Fibroblast of peridontal ligament (primary cell): ENCODE results near the gene THAP5.

Source experiments
- DNase-seq: peaks from one replicate; pipeline ENCODE4 v3.0.0-alpha.2; 2010; ENCODE audit errors: extremely low read depth

THAP5 gene, protein sequence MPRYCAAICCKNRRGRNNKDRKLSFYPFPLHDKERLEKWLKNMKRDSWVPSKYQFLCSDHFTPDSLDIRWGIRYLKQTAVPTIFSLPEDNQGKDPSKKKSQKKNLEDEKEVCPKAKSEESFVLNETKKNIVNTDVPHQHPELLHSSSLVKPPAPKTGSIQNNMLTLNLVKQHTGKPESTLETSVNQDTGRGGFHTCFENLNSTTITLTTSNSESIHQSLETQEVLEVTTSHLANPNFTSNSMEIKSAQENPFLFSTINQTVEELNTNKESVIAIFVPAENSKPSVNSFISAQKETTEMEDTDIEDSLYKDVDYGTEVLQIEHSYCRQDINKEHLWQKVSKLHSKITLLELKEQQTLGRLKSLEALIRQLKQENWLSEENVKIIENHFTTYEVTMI

DNA sequence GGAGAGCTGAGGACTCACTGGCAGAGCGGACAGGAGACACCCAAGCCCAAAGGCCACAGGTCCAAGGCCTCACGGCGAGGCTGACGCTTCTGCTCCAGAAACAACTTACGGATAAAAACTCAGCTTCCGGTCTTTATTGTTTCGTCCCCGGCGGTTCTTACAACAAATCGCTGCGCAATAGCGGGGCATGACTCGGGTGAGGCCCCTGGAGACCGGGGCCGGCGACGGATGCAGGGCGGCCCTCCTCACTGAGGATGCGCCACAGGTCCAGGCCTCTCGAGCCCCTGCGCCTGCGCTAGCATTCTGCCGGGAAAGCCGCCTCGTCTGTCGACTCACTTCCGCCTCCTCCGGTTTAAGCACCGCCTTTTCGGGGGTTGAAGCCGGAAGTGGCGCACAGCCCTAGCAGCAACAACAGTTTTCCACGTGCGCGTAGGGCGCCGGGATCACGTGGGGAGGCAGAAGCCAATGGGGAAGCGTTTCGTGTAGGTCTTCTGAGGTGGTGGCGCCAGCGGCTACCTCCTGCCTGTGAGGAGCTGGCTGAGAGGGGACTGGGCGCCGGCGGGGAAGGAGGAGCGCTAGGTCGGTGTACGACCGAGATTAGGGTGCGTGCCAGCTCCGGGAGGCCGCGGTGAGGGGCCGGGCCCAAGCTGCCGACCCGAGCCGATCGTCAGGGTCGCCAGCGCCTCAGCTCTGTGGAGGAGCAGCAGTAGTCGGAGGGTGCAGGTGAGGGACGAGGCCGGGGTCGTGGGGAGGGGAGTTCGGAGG is at the start of gene THAP5, which contains the start of gene DNAJB9:
THAP5 (minus strand) TSS at position 326 of the 765 bp plus-strand sequence; CDS start at position 189, 137 bp downstream.
DNAJB9 (plus strand) TSS at position 494 of the 765 bp plus-strand sequence. CDS start 1,853 bp downstream, outside the sequence.
- peak; percentile 99 for DNase-seq

DNA sequence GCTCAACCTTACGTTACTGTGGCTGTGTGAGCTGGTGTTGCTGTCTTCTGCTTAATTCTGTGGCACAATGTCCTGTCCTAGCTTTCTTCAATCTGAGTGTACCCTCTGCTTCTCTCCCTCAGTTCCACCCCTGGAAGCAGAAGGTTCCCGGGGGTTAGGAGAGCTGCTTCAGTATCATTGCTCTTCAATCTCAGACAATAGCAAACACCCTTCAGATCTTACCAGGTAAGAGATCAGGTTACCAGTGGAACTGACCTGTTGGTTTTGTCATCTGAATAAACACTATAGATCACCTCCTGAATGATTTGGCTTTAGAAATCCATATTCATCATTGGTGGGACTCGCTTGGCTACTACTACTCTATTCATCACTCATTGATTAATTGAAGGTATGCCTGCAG is 48.5 kb upstream of the THAP5 start:
- DNase-seq: no peak

DNA sequence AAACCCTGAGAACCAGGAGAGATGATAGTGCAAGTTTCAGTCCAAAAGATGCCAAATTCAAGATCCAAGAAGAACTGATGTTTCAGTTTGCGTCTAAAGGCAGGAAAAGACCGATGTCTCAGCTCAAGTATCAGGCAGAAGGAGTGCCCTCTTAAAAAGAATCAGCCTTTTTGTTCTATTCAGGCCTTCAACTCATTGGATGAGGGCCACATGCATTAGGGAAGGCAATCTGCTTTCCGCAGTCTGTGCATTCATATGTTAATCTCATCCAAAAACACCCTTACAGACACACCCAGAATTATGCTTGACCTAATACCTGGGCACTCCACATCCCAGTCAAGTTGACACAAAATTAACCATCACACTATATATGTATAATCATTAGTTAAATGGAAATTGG is 45.4 kb upstream of the THAP5 start:
- no peak for DNase-seq

- no peak for DNase-seq
Observed at GRCh38 chr7:108613949-108614381, 44.5 kb upstream of the THAP5 start.

DNA sequence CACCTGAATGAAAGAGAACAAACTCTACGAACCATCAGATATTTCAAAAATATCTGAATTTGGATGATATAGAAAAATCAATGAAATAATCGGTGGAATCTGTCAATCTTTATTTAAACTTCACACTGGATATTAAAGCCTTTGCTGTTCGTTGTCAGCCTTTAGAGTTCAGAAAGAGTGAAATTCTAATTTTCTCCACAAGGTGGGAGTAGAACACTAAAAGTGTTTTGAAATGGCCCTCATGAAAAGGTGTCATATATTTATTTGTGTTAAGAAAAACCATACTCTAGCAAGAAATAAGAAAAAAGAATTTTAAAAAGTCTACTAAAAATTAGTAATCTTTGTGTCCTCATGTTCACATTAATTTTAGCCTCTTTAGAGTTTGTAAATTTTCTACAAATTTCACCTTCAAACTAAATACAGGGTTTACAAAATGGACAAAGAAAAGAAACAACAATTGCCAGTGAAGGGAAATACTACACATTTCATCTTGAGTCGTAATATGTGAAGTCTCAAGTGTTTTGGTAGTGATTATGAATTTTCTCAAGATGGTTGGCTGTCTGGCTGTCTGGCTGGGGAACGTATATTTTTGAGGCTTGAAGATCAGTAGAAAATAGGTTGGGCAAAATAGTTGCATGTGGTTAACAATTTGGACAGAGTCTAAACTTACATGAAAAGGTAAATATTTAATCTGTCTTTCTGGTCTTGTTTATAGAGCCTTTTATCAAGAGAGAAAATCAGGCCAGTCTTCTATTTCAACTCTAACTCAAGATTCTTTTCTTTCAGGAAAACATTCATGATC is 43.8 kb upstream of the THAP5 start:
- DNase-seq: peak; percentile 59

DNA sequence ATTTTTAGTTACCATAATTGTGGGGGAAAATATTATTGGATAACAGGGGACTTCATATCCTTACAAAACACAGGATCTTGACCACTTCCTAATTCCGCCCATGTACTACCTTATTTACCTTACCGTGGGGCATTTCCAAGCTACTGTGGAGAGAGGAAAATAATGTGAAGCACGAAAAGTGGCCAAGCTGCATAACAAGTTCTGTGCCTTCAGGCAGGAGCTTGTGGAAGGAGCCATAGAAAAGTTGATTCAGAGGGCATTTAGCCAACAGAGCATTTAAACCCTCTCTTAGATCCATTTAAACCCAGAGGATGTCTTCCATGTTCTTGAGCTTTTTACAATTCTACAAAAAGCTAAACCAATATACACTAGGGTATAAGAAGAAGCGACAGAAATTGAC is 41.8 kb upstream of the THAP5 start:
- DNase-seq: no peak

GRCh38 chr7:108609643-108610042 is 40.1 kb upstream of the THAP5 start:
- DNase-seq: no peak

DNA sequence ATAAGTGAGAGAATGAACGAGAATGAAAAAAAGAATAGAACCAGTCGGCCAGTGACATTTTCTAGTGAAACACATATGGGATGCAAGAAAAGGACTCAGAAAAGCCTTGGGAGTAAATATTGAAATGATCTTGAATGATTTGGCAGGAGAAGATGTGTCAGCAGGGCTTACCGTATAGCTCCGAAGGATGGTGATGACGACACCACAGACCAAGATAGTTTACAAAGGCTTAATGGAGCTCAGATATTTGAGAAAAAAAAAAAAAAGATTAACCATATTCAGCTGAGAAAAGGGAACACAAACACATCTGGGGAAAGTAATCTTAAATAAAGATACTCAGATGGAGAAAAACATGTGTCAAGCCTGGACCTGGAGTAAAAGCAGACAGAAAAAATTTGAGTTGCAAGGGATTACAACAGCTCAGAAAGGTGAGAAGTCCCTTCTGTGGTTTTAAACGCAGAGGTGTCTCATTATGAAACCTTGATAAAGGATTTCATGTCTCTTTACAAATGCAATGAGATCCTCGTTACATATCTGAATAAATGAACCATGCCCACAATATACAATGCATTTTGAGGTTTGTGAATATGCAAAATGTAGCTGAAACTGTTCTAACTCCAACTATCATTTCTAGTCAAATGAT is 36.2 kb upstream of the THAP5 start:
- peak; percentile 2 for DNase-seq

DNA sequence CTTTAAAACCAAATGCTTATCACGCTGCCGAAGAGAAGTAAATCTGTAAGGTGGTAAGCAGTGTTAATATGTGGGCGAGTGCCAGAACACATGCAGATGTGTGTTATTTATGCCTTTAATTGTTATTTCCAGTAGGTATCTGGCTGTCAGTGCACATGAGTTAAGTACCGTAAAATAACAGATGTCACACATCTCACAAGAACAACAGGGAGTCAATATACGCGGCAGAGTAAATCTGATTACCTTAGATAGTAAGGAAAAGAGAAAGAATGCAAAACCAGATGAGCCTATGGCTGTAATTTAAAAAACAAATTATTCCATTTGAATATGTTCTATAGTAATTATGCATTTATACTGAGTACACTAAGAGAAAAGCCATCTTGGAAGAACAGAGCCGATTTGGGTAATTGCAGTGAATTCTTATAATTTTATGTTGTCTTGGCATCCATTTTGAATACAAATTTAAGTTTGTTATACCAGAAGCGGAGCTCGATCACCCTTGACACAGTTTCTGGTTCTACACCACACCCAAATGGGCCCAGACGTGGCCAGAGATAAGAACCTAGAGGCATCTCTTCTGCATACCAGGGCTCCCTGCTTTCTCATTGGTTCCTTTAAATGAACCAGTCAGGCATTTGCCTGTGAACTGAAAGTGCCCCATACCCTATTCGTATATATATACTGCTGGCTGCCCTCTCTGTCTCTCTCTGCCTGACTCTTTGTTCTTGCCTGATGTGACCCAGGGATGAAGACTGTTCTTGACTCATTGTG is 35.0 kb upstream of the THAP5 start:
- no peak for DNase-seq

- DNase-seq: no peak
Observed at GRCh38 chr7:108603656-108604306, 34.3 kb upstream of the THAP5 start.

- no peak for DNase-seq
Observed at GRCh38 chr7:108600399-108600798, 30.9 kb upstream of the THAP5 start.

DNA sequence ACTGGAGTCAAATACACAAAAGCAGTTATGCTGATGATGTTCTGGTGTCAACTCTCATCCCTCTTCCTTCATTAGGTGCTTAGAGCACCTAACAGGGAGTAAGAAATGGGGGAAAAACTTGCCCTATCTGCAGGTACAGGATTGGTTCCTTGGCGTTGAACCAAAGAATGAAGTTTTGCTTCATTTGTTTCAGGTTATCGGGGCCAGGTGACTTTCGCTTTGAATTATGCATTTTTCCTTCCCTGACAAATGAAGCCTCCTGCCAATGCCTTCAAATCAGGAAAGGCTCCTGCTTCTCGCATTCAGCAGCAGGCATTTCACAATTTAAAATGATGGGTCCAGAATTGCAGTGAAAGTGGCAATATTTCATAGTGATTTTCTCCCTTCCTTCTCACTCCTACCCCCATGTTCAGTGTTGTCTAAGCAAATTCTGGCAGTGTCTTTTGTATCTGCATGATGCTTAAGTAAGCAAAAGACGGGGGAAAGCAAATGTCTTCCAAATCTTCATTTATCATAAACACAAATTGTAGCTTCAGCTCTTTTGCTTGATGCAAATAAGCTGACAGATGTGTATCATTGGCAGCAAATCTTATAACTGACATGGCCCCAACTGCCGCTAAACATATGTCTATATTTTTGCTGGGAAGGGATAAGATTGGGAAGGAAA is 29.5 kb upstream of the THAP5 start:
- DNase-seq: no peak

DNA sequence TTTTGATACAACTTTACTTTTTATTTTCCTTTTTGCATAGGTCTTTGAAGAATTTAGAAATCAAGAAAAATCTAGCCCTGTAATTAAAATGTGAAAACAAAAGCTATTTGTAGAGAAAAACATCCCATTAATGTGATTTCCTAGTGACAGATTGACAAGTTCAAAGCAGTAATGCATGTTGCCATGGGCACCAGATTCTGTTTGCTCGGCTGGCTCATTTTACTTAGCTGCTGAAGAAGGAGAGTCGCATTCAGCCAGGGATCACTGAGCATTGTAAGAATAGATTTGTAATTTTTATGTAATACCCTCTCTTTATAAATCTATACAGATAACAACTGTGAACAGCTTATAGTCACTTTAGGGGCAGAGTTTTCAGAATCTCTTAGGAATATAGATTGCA is 28.6 kb upstream of the THAP5 start:
- no peak for DNase-seq

DNA sequence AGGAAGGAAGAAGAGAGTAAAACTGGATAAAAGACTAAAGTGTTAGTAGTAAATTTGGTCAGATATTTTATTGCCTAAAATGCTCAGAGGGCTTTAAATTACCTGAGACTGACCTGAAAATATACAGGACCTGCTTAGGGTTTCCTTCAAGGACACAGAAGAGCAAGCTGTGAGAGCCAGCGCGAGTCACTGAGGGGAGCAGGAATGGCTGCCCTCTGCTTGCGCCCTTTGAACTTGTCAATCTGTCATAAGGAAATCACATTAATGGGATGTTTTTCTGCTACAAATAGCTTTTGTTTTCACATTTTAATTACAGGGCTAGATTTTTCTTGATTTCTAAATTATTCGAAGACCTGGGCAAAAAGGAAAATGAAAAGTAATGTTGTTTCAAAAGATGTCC is 27.1 kb upstream of the THAP5 start:
- no peak for DNase-seq

- DNase-seq: no peak
Observed at GRCh38 chr7:108592646-108593201, 23.2 kb upstream of the THAP5 start.

DNA sequence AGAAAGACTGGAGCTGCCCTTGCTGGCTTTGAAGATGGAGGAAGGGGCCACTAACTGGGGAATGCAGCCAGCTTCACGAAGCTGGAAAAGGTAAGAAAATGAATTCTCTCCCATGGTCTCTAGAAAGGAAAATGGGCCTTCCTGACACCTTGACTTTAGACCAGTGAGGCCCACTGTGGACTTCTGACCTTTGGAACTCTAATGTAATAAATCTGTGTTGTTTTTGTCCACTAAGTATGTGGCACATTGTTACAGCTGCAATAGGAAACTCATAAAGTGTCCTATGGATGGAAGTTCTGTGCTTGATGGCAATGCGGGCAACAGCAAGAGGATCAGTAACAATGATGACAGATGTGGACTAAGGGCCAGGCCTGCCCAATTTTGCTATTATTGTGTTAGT is 21.1 kb upstream of the THAP5 start:
- DNase-seq: no peak

- no peak for DNase-seq
Observed at GRCh38 chr7:108589874-108590273, 20.4 kb upstream of the THAP5 start.

DNA sequence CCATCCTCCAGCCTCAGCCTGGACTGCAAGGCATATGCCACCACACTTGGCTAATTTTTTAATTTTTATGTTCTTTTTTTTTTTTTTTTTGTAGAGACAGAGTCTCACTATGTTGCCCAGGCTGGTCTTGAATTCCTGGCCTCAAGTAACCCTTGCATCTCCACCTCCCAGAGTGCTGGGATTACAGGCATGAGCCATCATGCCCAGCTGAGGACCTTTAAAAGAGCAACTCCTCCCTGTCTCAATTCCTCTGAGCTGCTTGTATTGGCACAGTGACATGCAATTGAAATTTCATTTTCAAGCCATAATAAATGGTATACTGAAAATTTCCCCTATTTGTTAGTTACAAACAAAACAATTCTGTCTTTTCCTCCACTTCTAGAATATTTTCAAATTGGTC is 19.7 kb upstream of the THAP5 start:
- DNase-seq: no peak

- no peak for DNase-seq
Observed at GRCh38 chr7:108586274-108586710, 16.8 kb upstream of the THAP5 start.
